ENCODE data around the gene DENND11. TPM values are rescaled to one million over a fixed set of nuclear protein-coding genes. Genes with fewer than 3 reads are reported as not detected.

DENND11 gene
- total RNA-seq, 6 donors from 2014 or later = 17.5 to 36.0 (median 29.1) TPM

GRCh38 chr7:141715018-141715417 is 13.1 kb upstream of the DENND11 start:
- WGBS, 2 donors = 44 to 70% methylated on average over 4 of the region's 4 CpGs

GRCh38 chr7:141714571-141714970 is 12.6 kb upstream of the DENND11 start:
- WGBS, 2 donors = 59 to 89% methylated on average over 2 of the region's 2 CpGs
- Histone ChIP-seq H3K4me1 (no peaks in the 10 kb centered on the region), H3K4me3 (no peak overlapping the region), H3K27me3 (no peaks in the 10 kb centered on the region), H3K36me3 (no peaks in the 10 kb centered on the region), H3K27ac (no peak overlapping the region), H3K9me3 (no peaks in the 10 kb centered on the region)
- DNase-seq (no peak), ATAC-seq (ENCODE audit: low FRiP score in 2 of 2) (no peak)
- TF ChIP-seq EP300 (IDR thresholded peaks at IDR 0.05) = no peak
- TF ChIP-seq POLR2A (IDR thresholded peaks at IDR 0.05) = no peak
- no peak for TF ChIP-seq POLR2AphosphoS5 (IDR thresholded peaks at IDR 0.05)
- TF ChIP-seq CTCF (IDR thresholded peaks at IDR 0.05) = no peak

More at GRCh38 chr7:141715018-141715417, 13.1 kb upstream of the DENND11 start:
- no peak overlapping the region for H3K27ac ChIP-seq
- H3K4me3 ChIP-seq = no peak overlapping the region
- no peaks in the 10 kb centered on the region for H3K4me1 ChIP-seq
- ATAC-seq (ENCODE audit: low FRiP score in 2 of 2) (no peak), DNase-seq (no peak)
- H3K36me3 ChIP-seq = no peaks in the 10 kb centered on the region
- H3K27me3 ChIP-seq = no peaks in the 10 kb centered on the region
- TF ChIP-seq POLR2A (IDR thresholded peaks at IDR 0.05) (no peak), CTCF (IDR thresholded peaks at IDR 0.05) (no peak), EP300 (IDR thresholded peaks at IDR 0.05) (no peak), POLR2AphosphoS5 (IDR thresholded peaks at IDR 0.05) (no peak)
- no peaks in the 10 kb centered on the region for H3K9me3 ChIP-seq

- DNase-seq (no peak), ATAC-seq (ENCODE audit: low FRiP score in 2 of 2) (no peak)
- Histone ChIP-seq H3K36me3 (no peaks in the 10 kb centered on the region), H3K27me3 (no peaks in the 10 kb centered on the region), H3K27ac (no peak overlapping the region), H3K4me3 (no peak overlapping the region), H3K4me1 (no peaks in the 10 kb centered on the region), H3K9me3 (no peaks in the 10 kb centered on the region)
- whole genome bisulfite sequencing, 2 donors = 89 to 90% methylated on average over 1 of the region's 1 CpG
- no peak for TF ChIP-seq CTCF (IDR thresholded peaks at IDR 0.05)
- no peak for TF ChIP-seq EP300 (IDR thresholded peaks at IDR 0.05)
- no peak for TF ChIP-seq POLR2A (IDR thresholded peaks at IDR 0.05)
Observed at GRCh38 chr7:141713890-141714289, 11.9 kb upstream of the DENND11 start.

GRCh38 chr7:141712603-141713255 is 10.8 kb upstream of the DENND11 start:
- WGBS, 2 donors = 84 to 88% methylated on average over 5 of the region's 5 CpGs
- ATAC-seq (ENCODE audit: low FRiP score in 2 of 2) = no peak
- Histone ChIP-seq H3K36me3 (no peaks in the 10 kb centered on the region), H3K4me3 (no peak overlapping the region), H3K9me3 (no peaks in the 10 kb centered on the region), H3K27me3 (no peaks in the 10 kb centered on the region), H3K4me1 (no peaks in the 10 kb centered on the region), H3K27ac (no peak overlapping the region)
- no peak for TF ChIP-seq POLR2AphosphoS5 (IDR thresholded peaks at IDR 0.05)
- TF ChIP-seq POLR2A (IDR thresholded peaks at IDR 0.05) = no peak
- no peak for TF ChIP-seq EP300 (IDR thresholded peaks at IDR 0.05)
- TF ChIP-seq CTCF (IDR thresholded peaks at IDR 0.05) = no peak
- no peak for DNase-seq

GRCh38 chr7:141710301-141710700 is 8.3 kb upstream of the DENND11 start:
- WGBS, 2 donors = 13 to 35% methylated on average over 1 of the region's 1 CpG
- Histone ChIP-seq H3K36me3 (no peaks in the 10 kb centered on the region), H3K27ac (no peak overlapping the region), H3K27me3 (no peaks in the 10 kb centered on the region), H3K4me1 (no peaks in the 10 kb centered on the region), H3K9me3 (no peaks in the 10 kb centered on the region), H3K4me3 (no peak overlapping the region)
- no peak for ATAC-seq (ENCODE audit: low FRiP score in 2 of 2)
- TF ChIP-seq POLR2A (IDR thresholded peaks at IDR 0.05) = no peak
- no peak for TF ChIP-seq EP300 (IDR thresholded peaks at IDR 0.05)
- TF ChIP-seq CTCF (IDR thresholded peaks at IDR 0.05) = no peak
- DNase-seq = no peak
